OCI-LY7 (cell line): ENCODE data around the gene SC5D. TPM values are rescaled to one million over a fixed set of nuclear protein-coding genes. Genes with fewer than 3 reads are reported as not detected.

Experiments used
- BruUV-seq: library from RNA; stranded (reverse); fragments of 400-500 nt; replicated peaks from 2 replicates; lab custom pipeline; 2021; lab: Mats Ljungman, UMichigan
- CTCF ChIA-PET: fragments of 300-600 bp; sonication (Branson Sonifier 250); formaldehyde crosslinking; loops from one replicate; lab custom pipeline; 2022; ENCODE audit warnings: antibody characterized with exemption; ENCODE audit not compliant: unreplicated experiment; lab: Charles Lee
- POLR2A ChIA-PET: fragments of 300-600 bp; sonication (Branson Sonifier 250); formaldehyde crosslinking; loops from one replicate; lab custom pipeline; 2022; ENCODE audit warnings: antibody characterized with exemption; lab: Charles Lee
- DNase-seq: peaks from one replicate; pipeline ENCODE4 v3.0.0-alpha.2; 2015; ENCODE audit warnings: low spot score
- H2AFZ ChIP-seq: fragments of 200-600 bp; sonication (generic), shearing (Covaris generic); 2 replicates; pipeline ENCODE4 v1.6.1; 2014; ENCODE audit warnings: mild to moderate bottlenecking, antibody characterized with exemption, low read length, moderate library complexity
- H3K27ac ChIP-seq: fragments of 200-600 bp; sonication (generic); 2 replicates; pipeline ENCODE4 v1.5.1; 2014; ENCODE audit warnings: mixed run types, low read depth, mild to moderate bottlenecking, moderate library complexity, low read length, inconsistent platforms; ENCODE audit not compliant: poor library complexity, severe bottlenecking
- H3K36me3 ChIP-seq: fragments of 200-600 bp; sonication (generic); 2 replicates; pipeline ENCODE4 v1.6.1; 2014; ENCODE audit warnings: mild to moderate bottlenecking, antibody characterized with exemption, low read length, moderate library complexity, mixed read lengths; ENCODE audit not compliant: insufficient read depth
- H3K4me1 ChIP-seq: fragments of 200-600 bp; sonication (generic); 2 replicates; pipeline ENCODE4 v1.5.1; 2014; ENCODE audit warnings: mild to moderate bottlenecking, low read length; ENCODE audit not compliant: insufficient read depth, poor library complexity, severe bottlenecking
- H3K4me2 ChIP-seq: fragments of 200-600 bp; sonication (generic); 2 replicates; pipeline ENCODE4 v1.6.1; 2014; ENCODE audit warnings: mild to moderate bottlenecking, low read length
- H3K4me3 ChIP-seq: fragments of 200-600 bp; sonication (generic); 2 replicates; pipeline ENCODE4 v1.5.1; 2014; ENCODE audit warnings: mild to moderate bottlenecking, low read depth, low read length; ENCODE audit not compliant: poor library complexity, severe bottlenecking
- H3K79me2 ChIP-seq: fragments of 200-600 bp; sonication (generic); 2 replicates; pipeline ENCODE4 v1.6.1; 2016; ENCODE audit warnings: low read depth, mild to moderate bottlenecking, low read length, moderate library complexity, mixed read lengths; ENCODE audit not compliant: insufficient read depth
- H3K9me2 ChIP-seq: fragments of 200-600 bp; sonication (generic); 2 replicates; pipeline ENCODE4 v1.6.1; 2016; ENCODE audit warnings: mild to moderate bottlenecking, low read length, mixed read lengths; ENCODE audit not compliant: insufficient read depth
- H3K9me3 ChIP-seq: fragments of 200-600 bp; sonication (generic); 2 replicates; pipeline ENCODE4 v1.6.1; 2014; ENCODE audit warnings: mild to moderate bottlenecking, mixed run types, low read length, mixed read lengths
- H4K20me1 ChIP-seq: fragments of 200-600 bp; sonication (generic); 2 replicates; pipeline ENCODE4 v1.6.1; 2014; ENCODE audit warnings: mild to moderate bottlenecking, antibody characterized with exemption, low read length, moderate library complexity, mixed read lengths; ENCODE audit not compliant: insufficient read depth
- EZH2phosphoT487 ChIP-seq: fragments of 200-600 bp; sonication (generic); IDR thresholded peaks from 2 replicates; pipeline ENCODE4 v1.6.1; 2018; ENCODE audit warnings: low read depth, borderline replicate concordance, mild to moderate bottlenecking, mixed run types, antibody characterized with exemption, low read length, moderate library complexity, mixed read lengths
- intact Hi-C: fragments of 100-400 bp; cut with micrococcal nuclease; formaldehyde crosslinking; loops from one replicate; pipeline ENCODE4 v1.10.0; 2022; ENCODE audit not compliant: unreplicated experiment
- total RNA-seq, 2 experiments: library from RNA; depleted of rRNA in 1 of 2; stranded (reverse); fragments of >200 nt in 1 of 2; shearing (Covaris generic) in 1 of 2; gene quantifications; 2 replicates each; pipeline ENCODE4 v1.2.3, GENCODE V29; 2014 to 2022
- TF ChIP-seq, protein P1 (sequence below): fragments of 200-600 bp; sonication (generic); conservative IDR thresholded peaks from 2 replicates; pipeline ENCODE4 v1.5.1; 2014; ENCODE audit warnings: mild to moderate bottlenecking, antibody characterized with exemption, low read length, moderate library complexity, mixed read lengths

The SC5D gene
- total RNA-seq, 2 experiments from 2014 or later, result 27.9 to 43.3 TPM

DNA sequence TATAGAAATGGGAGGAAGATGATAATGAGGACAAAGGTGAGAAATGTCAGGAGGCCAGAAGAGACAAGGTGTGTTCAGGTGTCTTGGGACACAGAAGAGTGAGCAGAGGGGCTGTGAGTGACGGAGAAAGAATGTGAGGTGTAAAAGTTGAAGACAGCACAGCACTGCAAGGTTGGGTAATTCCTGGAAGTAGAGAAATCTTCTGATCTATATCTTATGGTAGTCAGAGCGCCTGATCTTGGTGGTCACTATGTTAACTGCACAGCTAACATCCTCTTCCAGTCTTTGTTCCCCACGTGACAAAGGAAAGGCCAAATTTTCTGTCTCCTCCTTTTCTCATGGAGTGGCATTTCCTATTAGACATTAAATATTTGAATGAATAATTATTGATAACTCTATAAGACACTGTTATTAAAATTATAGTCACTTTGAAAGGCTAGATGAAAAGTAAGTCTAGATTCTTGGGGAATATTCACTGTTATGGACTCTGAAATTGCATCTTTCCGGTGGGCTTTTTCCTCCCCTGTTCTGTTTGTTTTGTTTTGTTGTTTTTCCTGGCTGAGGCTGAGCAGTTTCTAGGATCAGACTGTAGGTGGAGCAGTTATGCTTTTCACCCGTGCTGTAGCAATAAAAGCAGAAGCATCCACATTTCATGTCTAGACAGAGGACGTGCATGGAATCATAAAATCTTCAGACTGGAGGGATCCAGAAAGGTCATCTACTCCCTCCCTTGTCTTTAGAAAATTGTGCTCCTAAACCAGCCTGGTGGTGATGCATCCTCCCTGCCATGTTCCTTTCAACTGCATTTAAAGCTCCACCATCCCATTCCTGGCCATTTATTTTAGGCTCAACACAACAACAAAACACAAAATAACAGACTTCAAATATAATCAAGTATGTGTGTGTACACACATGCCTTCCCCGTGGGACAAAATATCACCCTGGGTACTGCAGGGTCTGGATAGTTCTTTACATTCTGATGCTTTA is 26.6 kb downstream of the SC5D start:
- BruUV-seq, result no TSS peak
- intact Hi-C loops, result loop anchor here (1.0 to 2.0 kb wide), 2 partner anchors 215 to 336 kb away; no protein-coding TSS in a partner anchor
- Histone ChIP-seq H3K4me2 (peak overlapping the region; percentile 27; the same call in 1 of the 2 replicates), H3K36me3 (no peaks in the 10 kb centered on the region), H2AFZ (peak overlapping the region; percentile 49), H3K9me2 (no peaks in the 10 kb centered on the region), H3K4me1 (peaks cover 58% of the 10 kb centered on the region), H3K9me3 (no peaks in the 10 kb centered on the region), H3K4me3 (no peak overlapping the region), H3K79me2 (no peaks in the 10 kb centered on the region), H4K20me1 (no peaks in the 10 kb centered on the region), H3K27ac (peak overlapping the region; percentile 1)
- POLR2A ChIA-PET, result interaction anchor here (0.8 to 1.0 kb wide), 2 partner anchors 110 to 111 kb away, joined by 3 read pairs; no protein-coding TSS in a partner anchor
- TF ChIP-seq EZH2phosphoT487, result no peak
- TF ChIP-seq, protein P1, sequence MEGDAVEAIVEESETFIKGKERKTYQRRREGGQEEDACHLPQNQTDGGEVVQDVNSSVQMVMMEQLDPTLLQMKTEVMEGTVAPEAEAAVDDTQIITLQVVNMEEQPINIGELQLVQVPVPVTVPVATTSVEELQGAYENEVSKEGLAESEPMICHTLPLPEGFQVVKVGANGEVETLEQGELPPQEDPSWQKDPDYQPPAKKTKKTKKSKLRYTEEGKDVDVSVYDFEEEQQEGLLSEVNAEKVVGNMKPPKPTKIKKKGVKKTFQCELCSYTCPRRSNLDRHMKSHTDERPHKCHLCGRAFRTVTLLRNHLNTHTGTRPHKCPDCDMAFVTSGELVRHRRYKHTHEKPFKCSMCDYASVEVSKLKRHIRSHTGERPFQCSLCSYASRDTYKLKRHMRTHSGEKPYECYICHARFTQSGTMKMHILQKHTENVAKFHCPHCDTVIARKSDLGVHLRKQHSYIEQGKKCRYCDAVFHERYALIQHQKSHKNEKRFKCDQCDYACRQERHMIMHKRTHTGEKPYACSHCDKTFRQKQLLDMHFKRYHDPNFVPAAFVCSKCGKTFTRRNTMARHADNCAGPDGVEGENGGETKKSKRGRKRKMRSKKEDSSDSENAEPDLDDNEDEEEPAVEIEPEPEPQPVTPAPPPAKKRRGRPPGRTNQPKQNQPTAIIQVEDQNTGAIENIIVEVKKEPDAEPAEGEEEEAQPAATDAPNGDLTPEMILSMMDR, result peak; percentile 99
- CTCF ChIA-PET, result interaction anchor here (0.8 kb wide), 1 partner anchor 108 kb away, joined by 3 read pairs; no protein-coding TSS in a partner anchor
- peak; percentile 82 for DNase-seq

DNA sequence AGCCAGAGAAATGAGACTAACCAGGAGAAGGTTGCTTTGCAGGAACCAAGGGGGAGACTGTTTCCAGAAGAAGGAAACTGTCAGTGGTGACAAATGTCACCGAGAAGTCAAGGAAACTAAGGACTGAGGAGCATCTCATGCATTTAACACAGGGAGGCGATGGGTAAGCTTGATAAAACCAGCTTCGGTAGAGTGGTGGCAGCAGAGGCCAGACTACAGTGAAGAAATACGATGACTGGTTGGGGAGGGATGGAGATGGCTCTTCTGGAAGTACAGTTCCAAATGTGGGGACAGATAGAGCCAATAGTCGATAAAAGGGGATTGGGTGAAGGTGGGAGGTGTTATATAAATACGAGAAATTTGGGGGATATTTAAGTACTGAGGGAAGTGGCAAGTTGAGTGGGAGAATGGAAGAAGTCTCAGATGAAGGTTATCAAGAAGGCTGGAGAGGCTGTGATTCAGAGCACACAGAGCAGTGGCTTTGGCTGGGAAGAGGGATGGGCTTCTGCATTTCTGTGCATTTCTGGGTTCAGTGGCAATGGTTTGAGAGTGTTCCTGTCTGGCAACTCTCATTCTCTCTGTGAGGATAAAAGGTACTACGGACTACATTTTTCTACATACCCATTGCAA is 29.2 kb downstream of the SC5D start:
- Histone ChIP-seq H2AFZ (peak overlapping the region; percentile 69; the same call in 1 of the 2 replicates), H3K36me3 (no peaks in the 10 kb centered on the region), H3K9me3 (no peaks in the 10 kb centered on the region), H3K4me2 (peak overlapping the region; percentile 42), H3K4me1 (peaks cover 84% of the 10 kb centered on the region), H3K4me3 (no peak overlapping the region), H3K79me2 (no peaks in the 10 kb centered on the region), H4K20me1 (no peaks in the 10 kb centered on the region), H3K27ac (peak overlapping the region; percentile 74), H3K9me2 (no peaks in the 10 kb centered on the region)
- ChIA-PET CTCF (interaction anchor here (1.0 kb wide), 1 partner anchor 269 kb away, joined by 3 read pairs; no protein-coding TSS in a partner anchor), POLR2A (interaction anchor here (0.5 to 7.7 kb wide), 2 partner anchors 16 to 159 kb away, joined by 4 to 70 read pairs; no protein-coding TSS in a partner anchor)
- peak; percentile 83 for DNase-seq
- BruUV-seq, result no TSS peak
- no peak for TF ChIP-seq EZH2phosphoT487
- TF ChIP-seq, protein P1, result peak; percentile 95
- intact Hi-C loops, result loop anchor here (1.0 to 2.0 kb wide), 5 partner anchors 57 to 270 kb away; no protein-coding TSS in a partner anchor
